OCI-LY7 (cell line): ENCODE results near the gene RABEP1.

Experiments
- CTCF ChIP-seq: fragments of 200-600 bp; sonication (generic); conservative IDR thresholded peaks from 2 replicates; pipeline ENCODE4 v1.5.1; 2014; ENCODE audit warnings: mild to moderate bottlenecking, antibody characterized with exemption, low read length, moderate library complexity, mixed read lengths
- EZH2phosphoT487 ChIP-seq: fragments of 200-600 bp; sonication (generic); IDR thresholded peaks from 2 replicates; pipeline ENCODE4 v1.6.1; 2018; ENCODE audit warnings: low read depth, borderline replicate concordance, mild to moderate bottlenecking, mixed run types, antibody characterized with exemption, low read length, moderate library complexity, mixed read lengths

GRCh38 chr17:5234645-5235576 lies 47.2 kb upstream of the RABEP1 start, which contains the start of gene SCIMP:
- TF ChIP-seq CTCF (no peak), EZH2phosphoT487 (no peak)
